ENCODE measurements around the gene RAB20.

- TF ChIP-seq FOXM1 (IDR thresholded peaks at IDR 0.05; ENCODE audit: borderline replicate concordance, low read depth) = no peak
- TF ChIP-seq, protein P1, sequence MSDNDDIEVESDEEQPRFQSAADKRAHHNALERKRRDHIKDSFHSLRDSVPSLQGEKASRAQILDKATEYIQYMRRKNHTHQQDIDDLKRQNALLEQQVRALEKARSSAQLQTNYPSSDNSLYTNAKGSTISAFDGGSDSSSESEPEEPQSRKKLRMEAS (IDR thresholded peaks at IDR 0.05) = peak; percentile 78
- no peak for TF ChIP-seq REST (IDR thresholded peaks at IDR 0.05; ENCODE audit: low read depth)
- no peak for TF ChIP-seq ZBTB7A (IDR thresholded peaks at IDR 0.05; ENCODE audit: low read depth)
- peak; percentile 11; the same call in 1 of the 2 replicates for TF ChIP-seq YY1 (IDR thresholded peaks at IDR 0.05; ENCODE audit: low read depth)
- TF ChIP-seq, protein P2, sequence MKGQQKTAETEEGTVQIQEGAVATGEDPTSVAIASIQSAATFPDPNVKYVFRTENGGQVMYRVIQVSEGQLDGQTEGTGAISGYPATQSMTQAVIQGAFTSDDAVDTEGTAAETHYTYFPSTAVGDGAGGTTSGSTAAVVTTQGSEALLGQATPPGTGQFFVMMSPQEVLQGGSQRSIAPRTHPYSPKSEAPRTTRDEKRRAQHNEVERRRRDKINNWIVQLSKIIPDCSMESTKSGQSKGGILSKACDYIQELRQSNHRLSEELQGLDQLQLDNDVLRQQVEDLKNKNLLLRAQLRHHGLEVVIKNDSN (IDR thresholded peaks at IDR 0.05) = no peak
- peak; percentile 68; the same call in 1 of the 2 replicates for TF ChIP-seq EP300 (IDR thresholded peaks at IDR 0.05; ENCODE audit: borderline replicate concordance)
- no peak for TF ChIP-seq CREB1 (IDR thresholded peaks at IDR 0.05; ENCODE audit: low read depth)
- TF ChIP-seq NFIC (IDR thresholded peaks at IDR 0.05) = peak; percentile 22; the same call in 1 of the 2 replicates
Measured at GRCh38 chr13:110525328-110526319, 35.9 kb downstream of the RAB20 start.

Measured in Ishikawa (cell line).